ENCODE data around the gene SLC30A10.

DNA sequence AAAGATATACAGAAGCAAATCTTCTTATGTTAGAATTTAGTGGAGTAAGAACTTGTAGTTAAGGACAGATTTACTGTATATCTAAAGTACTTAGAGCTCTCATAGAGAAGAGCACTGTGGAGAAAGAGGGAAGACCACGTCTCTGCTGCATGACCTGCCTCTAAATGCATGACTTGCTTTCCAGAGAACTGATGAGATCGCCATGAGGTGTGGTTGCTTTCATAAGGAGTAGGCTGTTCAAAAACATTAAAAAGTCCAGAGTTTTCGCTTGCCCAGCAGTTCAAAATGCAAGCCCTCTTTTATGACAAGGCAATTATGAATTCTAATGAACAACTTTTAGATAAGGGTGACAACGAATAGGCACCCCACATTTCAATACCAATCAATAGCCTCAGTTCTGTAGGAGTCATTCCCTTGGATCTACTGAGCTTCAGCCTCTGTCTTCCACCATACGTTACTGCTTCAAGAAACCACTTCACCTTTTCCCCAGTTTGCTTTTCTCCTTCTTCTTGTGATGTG, 24.9 kb downstream of the SLC30A10 start:
- TF ChIP-seq, protein P1, sequence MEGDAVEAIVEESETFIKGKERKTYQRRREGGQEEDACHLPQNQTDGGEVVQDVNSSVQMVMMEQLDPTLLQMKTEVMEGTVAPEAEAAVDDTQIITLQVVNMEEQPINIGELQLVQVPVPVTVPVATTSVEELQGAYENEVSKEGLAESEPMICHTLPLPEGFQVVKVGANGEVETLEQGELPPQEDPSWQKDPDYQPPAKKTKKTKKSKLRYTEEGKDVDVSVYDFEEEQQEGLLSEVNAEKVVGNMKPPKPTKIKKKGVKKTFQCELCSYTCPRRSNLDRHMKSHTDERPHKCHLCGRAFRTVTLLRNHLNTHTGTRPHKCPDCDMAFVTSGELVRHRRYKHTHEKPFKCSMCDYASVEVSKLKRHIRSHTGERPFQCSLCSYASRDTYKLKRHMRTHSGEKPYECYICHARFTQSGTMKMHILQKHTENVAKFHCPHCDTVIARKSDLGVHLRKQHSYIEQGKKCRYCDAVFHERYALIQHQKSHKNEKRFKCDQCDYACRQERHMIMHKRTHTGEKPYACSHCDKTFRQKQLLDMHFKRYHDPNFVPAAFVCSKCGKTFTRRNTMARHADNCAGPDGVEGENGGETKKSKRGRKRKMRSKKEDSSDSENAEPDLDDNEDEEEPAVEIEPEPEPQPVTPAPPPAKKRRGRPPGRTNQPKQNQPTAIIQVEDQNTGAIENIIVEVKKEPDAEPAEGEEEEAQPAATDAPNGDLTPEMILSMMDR (IDR thresholded peaks at IDR 0.05): no peak
- no peak for TF ChIP-seq ZNF416 (CRISPR knock-in tag; IDR thresholded peaks at IDR 0.05)
- TF ChIP-seq, protein P2, sequence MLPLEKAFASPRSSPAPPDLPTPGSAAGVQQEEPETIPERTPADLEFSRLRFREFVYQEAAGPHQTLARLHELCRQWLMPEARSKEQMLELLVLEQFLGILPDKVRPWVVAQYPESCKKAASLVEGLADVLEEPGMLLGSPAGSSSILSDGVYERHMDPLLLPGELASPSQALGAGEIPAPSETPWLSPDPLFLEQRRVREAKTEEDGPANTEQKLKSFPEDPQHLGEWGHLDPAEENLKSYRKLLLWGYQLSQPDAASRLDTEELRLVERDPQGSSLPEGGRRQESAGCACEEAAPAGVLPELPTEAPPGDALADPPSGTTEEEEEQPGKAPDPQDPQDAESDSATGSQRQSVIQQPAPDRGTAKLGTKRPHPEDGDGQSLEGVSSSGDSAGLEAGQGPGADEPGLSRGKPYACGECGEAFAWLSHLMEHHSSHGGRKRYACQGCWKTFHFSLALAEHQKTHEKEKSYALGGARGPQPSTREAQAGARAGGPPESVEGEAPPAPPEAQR (CRISPR knock-in tag; IDR thresholded peaks at IDR 0.05): no peak
- TF ChIP-seq, protein P3, sequence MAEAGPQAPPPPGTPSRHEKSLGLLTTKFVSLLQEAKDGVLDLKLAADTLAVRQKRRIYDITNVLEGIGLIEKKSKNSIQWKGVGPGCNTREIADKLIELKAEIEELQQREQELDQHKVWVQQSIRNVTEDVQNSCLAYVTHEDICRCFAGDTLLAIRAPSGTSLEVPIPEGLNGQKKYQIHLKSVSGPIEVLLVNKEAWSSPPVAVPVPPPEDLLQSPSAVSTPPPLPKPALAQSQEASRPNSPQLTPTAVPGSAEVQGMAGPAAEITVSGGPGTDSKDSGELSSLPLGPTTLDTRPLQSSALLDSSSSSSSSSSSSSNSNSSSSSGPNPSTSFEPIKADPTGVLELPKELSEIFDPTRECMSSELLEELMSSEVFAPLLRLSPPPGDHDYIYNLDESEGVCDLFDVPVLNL (CRISPR knock-in tag; IDR thresholded peaks at IDR 0.05; ENCODE audit: borderline replicate concordance, low read depth): no peak
- TF ChIP-seq, protein P4, sequence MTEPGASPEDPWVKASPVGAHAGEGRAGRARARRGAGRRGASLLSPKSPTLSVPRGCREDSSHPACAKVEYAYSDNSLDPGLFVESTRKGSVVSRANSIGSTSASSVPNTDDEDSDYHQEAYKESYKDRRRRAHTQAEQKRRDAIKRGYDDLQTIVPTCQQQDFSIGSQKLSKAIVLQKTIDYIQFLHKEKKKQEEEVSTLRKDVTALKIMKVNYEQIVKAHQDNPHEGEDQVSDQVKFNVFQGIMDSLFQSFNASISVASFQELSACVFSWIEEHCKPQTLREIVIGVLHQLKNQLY (CRISPR knock-in tag; IDR thresholded peaks at IDR 0.05): no peak
- TF ChIP-seq, protein P5, sequence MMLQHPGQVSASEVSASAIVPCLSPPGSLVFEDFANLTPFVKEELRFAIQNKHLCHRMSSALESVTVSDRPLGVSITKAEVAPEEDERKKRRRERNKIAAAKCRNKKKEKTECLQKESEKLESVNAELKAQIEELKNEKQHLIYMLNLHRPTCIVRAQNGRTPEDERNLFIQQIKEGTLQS (CRISPR knock-in tag; conservative IDR thresholded peaks at IDR 0.05): no peak

Data from WTC11 (cell line).